Lower leg skin (tissue), 3 donors: ENCODE measurements around the gene BZW1.

ENCODE experiments used
- POLR2A ChIP-seq, 2 donors: fragments of 450-650 bp; IDR thresholded peaks; one replicate each; pipeline ENCODE4 v1.6.1; 2016 to 2017; ENCODE audit warnings: antibody characterized with exemption in 2 of 2, mild to moderate bottlenecking in 1 of 2, moderate library complexity in 1 of 2
- TF ChIP-seq, protein P1 (sequence below), 3 donors: fragments of 450-650 bp; IDR thresholded peaks; one replicate each; pipeline ENCODE4 v1.5.1; 2016; ENCODE audit warnings: antibody characterized with exemption in 3 of 3, mild to moderate bottlenecking in 3 of 3, moderate library complexity in 2 of 3

- TF ChIP-seq POLR2A (IDR thresholded peaks at IDR 0.05): no peak
- TF ChIP-seq, protein P1, sequence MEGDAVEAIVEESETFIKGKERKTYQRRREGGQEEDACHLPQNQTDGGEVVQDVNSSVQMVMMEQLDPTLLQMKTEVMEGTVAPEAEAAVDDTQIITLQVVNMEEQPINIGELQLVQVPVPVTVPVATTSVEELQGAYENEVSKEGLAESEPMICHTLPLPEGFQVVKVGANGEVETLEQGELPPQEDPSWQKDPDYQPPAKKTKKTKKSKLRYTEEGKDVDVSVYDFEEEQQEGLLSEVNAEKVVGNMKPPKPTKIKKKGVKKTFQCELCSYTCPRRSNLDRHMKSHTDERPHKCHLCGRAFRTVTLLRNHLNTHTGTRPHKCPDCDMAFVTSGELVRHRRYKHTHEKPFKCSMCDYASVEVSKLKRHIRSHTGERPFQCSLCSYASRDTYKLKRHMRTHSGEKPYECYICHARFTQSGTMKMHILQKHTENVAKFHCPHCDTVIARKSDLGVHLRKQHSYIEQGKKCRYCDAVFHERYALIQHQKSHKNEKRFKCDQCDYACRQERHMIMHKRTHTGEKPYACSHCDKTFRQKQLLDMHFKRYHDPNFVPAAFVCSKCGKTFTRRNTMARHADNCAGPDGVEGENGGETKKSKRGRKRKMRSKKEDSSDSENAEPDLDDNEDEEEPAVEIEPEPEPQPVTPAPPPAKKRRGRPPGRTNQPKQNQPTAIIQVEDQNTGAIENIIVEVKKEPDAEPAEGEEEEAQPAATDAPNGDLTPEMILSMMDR (IDR thresholded peaks at IDR 0.05): no peak
Observed at GRCh38 chr2:200834701-200835100, 23.0 kb downstream of the BZW1 start.
